Measurements from ENCODE around the gene RNASEH1. TPM values are rescaled to one million over a fixed set of nuclear protein-coding genes. Genes with fewer than 3 reads are reported as not detected.

Gene RNASEH1
- total and polyA plus RNA-seq, 2 of the 13 experiments (the other 11 are each of a cell fraction or from before 2014, with no cell fraction given), result 14.5 to 57.4 TPM

- TF ChIP-seq ZNF660 (CRISPR knock-in tag; IDR thresholded peaks at IDR 0.05; ENCODE audit: borderline replicate concordance, low read depth) (0 out of 2 replicates have a peak, but pooled peaks have one; percentile 80), TIGD3 (CRISPR knock-in tag; IDR thresholded peaks at IDR 0.05; ENCODE audit: borderline replicate concordance) (peak; percentile 97; the same call in 1 of the 2 replicates), ZNF331 (CRISPR knock-in tag; IDR thresholded peaks at IDR 0.05) (peak; percentile 79), ZNF563 (CRISPR knock-in tag; IDR thresholded peaks at IDR 0.05) (peak; percentile 97), ZNF740 (CRISPR knock-in tag; IDR thresholded peaks at IDR 0.05) (peak; percentile 77; the same call in 1 of the 2 replicates), ZNF230 (CRISPR knock-in tag; IDR thresholded peaks at IDR 0.05) (peak; percentile 98), YY1 (IDR thresholded peaks at IDR 0.05; ENCODE audit: insufficient read depth, insufficient replicate concordance, low read depth, low read length) (peak; percentile 34), GMEB2 (CRISPR knock-in tag; IDR thresholded peaks at IDR 0.05; ENCODE audit: low read depth) (no peak; the same call in none of the 2 replicates), SKIL (CRISPR knock-in tag; IDR thresholded peaks at IDR 0.05; ENCODE audit: borderline replicate concordance) (peak; percentile 80; the same call in 1 of the 2 replicates), BRF2 (CRISPR knock-in tag; IDR thresholded peaks at IDR 0.05) (peak; percentile 99), ZKSCAN1 (IDR thresholded peaks at IDR 0.05; ENCODE audit: low read length) (0 out of 2 replicates have a peak, but pooled peaks have one; percentile 25), ZNF605 (CRISPR knock-in tag; IDR thresholded peaks at IDR 0.05) (peak; percentile 100), HIC2 (CRISPR knock-in tag; IDR thresholded peaks at IDR 0.05; ENCODE audit: low read depth) (peak; percentile 71), RARG (CRISPR knock-in tag; IDR thresholded peaks at IDR 0.05; ENCODE audit: low read depth) (no peak; the same call in 1 of the 2 replicates), ZNF652 (CRISPR knock-in tag; IDR thresholded peaks at IDR 0.05; ENCODE audit: borderline replicate concordance, low read depth) (no peak), GRHL1 (CRISPR knock-in tag; conservative IDR thresholded peaks at IDR 0.05) (no peak), ZNF841 (CRISPR knock-in tag; IDR thresholded peaks at IDR 0.05; ENCODE audit: borderline replicate concordance) (peak; percentile 90; the same call in 1 of the 2 replicates)
These were observed at the start of gene RNASEH1 (continued) for GRCh38 chr2:3558205-3559014.

All from HepG2 (cell line).